HG03565 (cell line): ENCODE data around the gene FAM53B.

Experiments used
- ATAC-seq: cut with Tn5 transposase; IDR thresholded peaks from one replicate; pipeline ENCODE4 v1.9.1; 2021; ENCODE audit warnings: mild to moderate bottlenecking, moderate library complexity; ENCODE audit not compliant: unreplicated experiment

FAM53B gene

DNA sequence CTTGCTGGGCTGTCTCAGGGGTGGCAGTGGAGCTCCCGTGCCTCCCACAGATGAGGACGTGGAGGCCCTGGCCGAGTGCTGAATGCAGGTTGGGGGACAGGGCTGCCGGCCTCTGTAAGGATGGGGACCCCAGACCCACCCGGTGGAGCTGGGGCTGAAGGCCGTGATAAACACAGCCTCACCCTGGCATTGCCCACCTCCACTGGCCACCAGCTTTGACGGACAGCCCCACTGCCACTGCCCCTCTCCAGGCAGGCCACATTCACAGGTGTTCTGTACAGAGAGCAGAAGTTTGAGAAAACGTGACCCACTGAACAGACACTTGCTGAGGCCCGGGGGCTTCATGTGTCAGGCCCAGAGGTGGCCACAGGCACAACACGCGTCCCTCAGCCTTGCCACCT is 156.4 kb downstream of the FAM53B start:
- ATAC-seq: no peak

DNA sequence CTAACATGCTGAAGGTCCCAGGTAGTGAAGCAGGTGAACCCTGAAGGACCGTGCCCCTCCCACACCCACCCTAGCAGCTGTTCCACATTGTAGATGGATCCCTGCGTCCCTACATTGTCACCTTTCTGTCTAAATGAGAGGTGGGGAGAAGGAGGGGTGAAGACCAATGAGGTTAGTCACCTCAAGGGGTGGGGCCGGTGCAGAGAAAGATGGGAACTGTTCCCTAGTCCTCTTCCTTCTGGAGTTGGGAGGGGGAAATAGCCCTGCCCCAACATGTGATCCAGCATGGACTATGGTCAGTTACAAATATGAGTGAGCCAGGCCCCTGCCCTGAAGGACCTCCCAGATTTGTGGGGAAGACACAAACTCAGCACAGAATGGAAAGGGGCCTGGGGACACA is 158.0 kb downstream of the FAM53B start:
- ATAC-seq: no peak

DNA sequence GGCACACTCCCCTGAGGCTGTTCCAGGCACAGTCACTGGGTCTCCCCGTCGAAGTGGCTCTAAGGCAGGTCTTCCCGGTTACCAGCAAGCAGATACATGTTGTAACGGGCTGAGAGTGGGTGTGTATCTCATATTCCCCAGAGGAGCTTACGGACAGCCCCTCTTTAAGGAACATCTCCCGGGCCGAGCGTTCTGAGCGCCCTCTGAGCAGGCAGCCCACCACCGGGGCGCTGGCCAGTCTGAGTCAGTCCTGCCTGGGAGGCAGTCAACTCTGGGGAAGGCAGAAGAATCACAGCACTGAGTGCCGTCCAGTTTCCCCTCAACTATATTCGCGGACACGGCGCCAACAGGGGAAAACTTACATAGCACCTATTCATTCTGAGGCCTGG is 165.2 kb downstream of the FAM53B start:
- ATAC-seq: no peak

DNA sequence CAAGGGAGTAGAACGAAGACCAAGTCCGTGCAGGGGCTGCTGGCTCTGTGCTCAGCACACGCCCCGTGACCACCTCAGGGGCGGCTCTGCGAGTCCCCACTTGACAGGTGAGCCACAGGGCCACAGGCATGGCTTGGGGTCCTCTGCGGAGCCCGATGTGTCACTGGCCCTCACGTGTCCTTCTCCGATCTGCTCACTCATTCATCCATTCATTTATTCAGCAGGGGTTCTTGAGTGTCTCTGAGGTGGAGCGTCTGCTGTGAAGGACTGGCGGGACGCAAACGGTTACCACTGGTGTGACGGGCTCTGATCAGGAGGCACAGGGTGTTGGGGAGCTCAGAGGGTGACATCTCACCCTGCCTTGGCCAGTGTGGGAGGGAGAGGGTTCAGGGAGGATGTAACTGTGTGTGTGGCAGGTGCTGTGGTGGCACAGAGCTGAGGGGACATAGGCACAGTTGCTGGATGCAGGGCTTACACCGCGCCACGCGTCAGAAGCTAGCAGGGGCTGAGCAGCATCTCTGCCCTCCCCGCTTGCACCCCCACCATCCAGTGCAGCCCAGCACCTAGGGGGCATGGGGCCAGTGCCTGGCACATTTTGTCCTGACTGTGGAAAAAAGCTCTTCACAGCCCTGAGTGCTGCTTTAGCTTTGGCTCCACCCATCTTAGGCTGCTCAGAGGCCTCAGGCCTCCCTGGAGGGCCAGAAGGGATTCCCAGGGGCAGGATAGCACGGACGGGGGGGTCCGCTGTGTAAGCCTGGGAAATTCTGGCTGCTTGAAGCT is 165.8 kb downstream of the FAM53B start:
- ATAC-seq: no peak

DNA sequence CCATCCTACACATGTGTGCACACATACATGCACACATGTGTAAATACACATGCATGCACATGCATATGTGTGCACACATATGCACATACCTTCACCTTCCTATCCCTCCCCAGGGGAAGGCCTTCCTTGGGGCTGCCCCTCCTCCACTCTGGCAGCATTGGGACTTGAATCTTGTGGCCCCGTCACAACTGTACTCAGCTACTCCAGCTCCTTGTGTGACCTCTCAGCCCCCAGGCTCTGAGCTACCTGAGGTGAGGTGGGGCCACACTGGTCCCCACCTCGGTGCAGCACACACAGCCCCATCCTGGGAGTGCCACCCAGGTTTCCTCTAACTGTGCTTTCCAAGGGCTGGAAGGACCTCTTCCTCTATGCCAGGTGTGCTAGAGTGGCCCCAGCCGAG is 166.5 kb downstream of the FAM53B start:
- no peak for ATAC-seq

DNA sequence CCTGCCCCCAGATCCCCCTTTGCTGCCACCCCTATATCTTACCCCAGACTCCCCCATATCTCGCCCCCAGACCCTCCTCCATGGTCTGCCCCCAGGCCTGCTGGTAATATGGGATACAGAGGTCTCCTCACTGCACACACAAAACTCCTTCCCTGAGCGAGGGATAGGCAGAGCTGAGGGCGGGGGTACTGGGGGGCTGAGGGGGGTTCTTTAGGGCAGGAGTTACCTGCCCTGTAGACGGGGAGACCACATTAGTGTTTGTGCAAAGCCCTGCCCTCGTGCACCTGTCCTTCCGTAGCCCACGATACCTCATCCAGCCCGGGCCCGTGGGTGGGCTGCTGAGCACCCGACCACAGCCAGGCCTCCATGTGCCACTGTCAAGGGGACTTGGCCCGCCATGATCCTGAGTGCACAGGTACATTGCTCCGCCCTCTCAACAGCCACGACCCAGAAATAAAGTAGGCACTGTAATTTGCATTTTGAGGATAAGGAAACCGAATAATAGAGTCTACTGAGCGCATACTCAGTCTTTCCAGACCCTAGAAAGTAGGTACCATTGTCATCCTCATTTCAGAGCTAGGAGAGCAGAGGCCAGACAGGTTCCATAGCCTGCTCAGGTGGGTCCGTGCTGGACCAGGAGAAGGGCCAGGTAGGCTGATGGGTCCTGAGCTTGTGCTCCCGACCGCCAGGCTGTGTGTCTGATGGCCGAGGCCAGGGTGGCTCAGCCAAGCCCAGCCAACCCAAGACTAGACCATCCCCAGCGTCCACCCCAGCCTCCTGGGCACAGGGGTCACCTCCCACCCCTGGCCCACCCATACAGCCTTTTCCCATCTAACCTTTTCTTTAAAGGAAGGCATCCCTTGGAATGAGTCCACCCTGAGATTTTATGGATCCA is 167.4 kb downstream of the FAM53B start:
- ATAC-seq: no peak

DNA sequence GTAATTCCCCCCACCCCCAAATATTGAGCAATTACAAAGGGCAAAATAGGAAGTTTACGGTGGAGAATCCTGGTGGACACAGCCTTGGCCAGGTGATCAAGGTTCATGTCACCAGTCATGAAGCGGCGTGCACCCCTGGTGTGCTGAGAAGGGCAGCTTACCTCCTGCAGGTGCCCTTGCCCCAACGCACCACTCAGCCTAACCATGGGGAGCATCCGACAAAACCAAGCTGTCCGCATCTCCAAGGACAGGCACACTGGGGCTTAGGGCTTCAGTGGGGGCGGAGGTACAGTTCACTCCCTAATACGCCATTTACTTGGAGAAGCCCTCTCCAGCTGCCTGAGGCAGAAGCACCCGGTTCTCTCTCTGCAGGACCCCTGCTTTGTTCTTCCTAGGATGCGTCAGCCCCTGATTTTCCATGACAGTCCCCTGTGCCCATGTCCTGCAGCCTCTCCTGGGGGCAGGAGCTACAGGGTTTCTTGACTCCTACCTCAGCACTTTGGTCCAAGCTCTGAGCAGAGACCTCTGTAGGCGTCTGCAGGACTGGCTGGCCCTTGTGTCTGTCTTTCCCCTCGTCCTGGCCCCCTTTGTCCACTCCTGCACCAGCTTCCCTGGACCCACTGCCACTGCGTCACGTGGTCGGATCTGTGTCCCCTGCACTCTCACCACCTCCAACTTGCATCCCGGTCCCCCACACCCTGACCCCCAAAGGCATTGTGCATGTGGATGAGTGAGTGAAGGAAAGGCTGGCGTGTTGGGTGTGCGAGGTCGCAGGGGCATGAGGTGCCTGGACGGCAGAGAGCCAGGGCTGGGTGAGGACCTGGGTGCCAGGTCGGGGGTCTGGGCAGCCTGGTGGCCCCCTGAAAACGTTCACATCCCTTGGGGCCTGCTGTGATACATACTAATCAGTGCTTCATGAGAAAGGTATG is 168.8 kb downstream of the FAM53B start:
- no peak for ATAC-seq

DNA sequence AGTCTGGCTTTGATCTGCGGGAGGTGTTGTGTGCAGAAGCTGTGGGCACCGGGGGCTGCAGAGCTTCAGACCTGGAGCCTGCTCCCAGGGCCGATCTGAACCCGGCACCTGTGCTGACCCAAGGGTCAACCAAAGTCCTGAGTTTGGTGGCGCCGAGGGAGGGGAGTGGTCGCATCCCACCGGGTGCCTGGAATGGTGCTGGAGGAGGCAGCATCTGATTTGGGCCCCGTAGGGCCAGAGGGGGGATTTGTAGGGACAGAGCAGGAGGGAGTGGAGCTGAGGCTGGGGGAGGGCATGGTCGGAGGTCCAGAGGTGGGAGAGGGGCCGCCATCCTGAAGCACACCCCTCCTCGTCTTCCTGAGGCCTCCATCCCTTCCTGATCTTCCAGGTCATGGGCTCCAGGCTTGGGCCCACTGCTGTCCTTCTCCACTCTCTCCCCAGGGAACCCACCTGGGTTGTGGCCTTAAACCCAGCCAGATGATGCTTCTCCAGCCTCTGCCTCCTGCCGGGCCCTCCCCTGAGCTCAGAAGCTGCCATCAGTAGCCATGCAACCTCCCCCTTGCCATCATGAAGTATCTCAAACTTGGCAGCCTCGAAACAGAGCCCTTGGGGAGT is 169.6 kb downstream of the FAM53B start:
- ATAC-seq: no peak

DNA sequence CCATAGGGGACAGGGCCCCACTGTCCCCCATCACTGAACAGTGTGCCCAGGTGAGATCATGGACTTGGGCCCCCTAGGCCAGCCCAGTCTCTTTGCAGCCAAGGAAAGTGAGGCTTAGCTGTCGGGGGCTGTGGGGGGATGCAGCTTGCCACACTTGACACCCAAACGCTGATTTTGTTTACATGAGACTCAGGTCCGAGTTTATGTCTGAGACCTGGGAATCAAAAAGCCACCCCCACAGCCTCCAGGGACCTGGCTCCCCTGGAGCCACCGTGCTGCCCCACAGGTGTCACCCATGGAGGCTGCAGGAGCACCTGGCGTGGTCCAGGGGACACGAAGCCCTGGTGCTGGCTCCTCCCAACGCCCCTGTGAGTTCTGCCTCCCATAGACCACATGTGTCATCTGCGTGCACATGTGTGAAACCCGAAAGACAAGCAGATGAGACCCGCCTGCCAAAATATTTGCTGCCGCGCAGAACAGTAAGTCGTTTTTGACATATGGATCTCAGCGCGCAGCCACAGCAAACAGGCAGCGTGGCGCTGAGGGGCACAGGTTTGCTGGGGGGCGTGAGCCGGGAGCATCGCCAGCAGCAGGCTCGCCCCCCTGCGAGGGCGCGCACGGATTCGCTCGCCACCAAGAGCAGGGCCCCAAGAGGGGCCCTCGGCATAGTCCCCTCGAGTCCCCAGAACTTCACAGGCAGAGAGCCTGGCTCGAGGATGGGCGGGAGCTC is 170.3 kb downstream of the FAM53B start:
- no peak for ATAC-seq

DNA sequence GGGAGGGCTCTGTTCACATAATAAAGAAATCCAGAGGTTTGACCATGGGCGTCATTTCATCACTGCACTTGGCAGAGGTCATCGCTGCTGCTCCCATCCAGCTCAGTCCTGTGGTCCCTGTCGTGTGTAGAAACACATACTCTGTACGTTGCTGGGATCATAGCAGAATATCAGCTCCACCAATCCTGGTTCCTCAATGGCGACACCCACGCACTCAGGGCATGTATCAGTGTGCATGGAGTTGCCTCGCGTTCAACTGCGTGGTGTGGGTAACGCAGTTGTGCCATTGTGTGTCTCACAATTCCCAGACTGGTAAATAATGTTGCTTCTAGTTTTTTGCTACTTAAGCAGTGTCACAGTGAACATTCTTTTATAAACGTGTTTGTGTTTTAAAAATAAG is 171.4 kb downstream of the FAM53B start:
- ATAC-seq: no peak

DNA sequence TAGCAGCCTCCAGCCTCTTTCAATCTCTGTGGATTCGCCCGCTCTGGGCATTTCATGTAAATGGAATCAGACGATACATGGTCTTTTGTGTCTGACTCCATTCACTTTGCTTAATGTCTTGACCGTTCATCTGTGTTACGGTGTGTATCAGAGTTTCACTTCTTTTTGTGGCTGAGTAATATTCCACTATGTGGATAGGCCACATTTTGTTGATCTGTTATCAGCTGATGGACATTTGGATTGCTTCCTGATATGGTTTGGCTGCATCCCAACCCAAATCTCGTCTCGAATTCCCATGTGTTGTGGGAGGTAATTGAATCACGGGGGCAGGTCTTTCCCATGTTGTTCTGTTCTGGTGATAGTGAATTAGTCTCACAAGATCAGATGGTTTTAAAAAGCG is 173.5 kb downstream of the FAM53B start:
- ATAC-seq: no peak

DNA sequence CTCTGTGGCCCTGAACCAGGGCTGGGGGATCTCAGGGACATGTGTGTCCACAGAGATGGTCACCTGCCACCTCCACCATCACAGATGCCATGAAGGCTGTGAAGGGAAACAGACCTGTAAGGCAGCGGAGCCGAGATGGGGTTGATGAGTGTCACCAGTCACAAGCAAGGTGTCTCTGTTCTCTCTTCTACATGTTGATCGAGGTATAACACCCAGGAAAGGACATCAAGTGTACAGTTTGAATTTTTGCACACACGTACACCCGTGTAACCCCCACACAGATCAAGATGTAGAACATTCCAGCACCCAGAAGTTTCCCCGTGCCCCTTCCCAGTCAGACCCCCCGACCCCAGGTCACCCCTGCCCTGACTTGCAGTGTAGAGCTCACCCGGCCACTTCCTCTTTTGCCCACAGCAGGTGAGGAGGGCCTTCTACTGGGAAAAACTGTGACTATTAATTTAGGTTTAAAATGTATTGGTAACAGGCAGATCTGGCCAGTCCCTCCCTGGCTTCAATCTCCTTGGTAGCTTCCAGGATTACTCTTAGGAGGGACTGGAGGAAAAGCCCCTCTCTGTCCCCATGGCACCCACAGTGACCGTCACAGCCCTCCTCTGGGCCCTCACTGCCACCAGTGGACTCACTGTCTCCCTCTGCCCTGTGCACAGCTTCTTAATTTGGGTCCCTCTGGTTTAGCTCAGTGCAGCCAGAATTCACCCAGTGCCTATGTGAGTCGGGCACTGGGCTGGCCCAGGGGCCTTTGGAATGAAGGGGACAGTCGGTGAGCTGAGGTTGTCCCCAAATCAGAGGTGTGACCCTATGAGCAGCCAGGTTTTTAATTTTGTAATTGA is 174.3 kb downstream of the FAM53B start:
- ATAC-seq: no peak
